ENCODE measurements around the gene NKAIN2.

Gene NKAIN2

GRCh38 chr6:124869416-124869815 is 1065.8 kb downstream of the NKAIN2 start:
- DNase-seq: no peak

GRCh38 chr6:124870611-124871459 is 1067.2 kb downstream of the NKAIN2 start:
- DNase-seq: no peak

- DNase-seq: no peak
Observed at GRCh38 chr6:124872361-124873065, 1068.8 kb downstream of the NKAIN2 start.

GRCh38 chr6:124873066-124873410 is 1069.4 kb downstream of the NKAIN2 start:
- no peak for DNase-seq
